ENCODE data around the gene CLEC6A. TPM values are rescaled to one million over a fixed set of nuclear protein-coding genes. Genes with fewer than 3 reads are reported as not detected.

Gene CLEC6A
- total and polyA plus RNA-seq, 9 donors, result 0.23 TPM; not detected in 8

DNA sequence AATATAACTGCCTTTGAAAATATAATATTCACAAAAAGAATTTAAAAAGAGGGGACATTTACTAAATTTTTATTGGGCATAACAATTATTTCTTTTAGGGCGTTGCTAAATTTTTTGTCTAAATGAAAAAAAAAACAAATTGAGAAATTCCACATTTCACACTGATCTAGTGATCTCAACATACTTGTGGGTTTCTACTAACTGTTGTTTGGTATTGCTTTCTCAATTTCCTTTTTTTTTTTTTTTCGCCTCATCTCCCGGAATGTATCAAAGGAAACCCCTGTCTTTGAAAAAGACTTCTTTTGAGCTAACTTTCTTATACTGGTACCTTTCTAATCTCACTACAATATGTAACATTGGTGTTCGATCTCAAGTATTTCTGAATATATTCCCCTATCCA lies 57.5 kb downstream of the CLEC6A start, which contains the start of gene CLEC4D:
CLEC4D (plus strand) TSS at position 248 of the 400 bp plus-strand sequence. CDS start 230 bp downstream, outside the sequence.
- no peaks in the 10 kb centered on the region for H3K4me1 ChIP-seq (ENCODE audit: insufficient read depth)
- H3K36me3 ChIP-seq, result no peaks in the 10 kb centered on the region
- TF ChIP-seq POLR2A (IDR thresholded peaks at IDR 0.05) (no peak), EP300 (IDR thresholded peaks at IDR 0.05) (no peak)
- TF ChIP-seq, protein P1, sequence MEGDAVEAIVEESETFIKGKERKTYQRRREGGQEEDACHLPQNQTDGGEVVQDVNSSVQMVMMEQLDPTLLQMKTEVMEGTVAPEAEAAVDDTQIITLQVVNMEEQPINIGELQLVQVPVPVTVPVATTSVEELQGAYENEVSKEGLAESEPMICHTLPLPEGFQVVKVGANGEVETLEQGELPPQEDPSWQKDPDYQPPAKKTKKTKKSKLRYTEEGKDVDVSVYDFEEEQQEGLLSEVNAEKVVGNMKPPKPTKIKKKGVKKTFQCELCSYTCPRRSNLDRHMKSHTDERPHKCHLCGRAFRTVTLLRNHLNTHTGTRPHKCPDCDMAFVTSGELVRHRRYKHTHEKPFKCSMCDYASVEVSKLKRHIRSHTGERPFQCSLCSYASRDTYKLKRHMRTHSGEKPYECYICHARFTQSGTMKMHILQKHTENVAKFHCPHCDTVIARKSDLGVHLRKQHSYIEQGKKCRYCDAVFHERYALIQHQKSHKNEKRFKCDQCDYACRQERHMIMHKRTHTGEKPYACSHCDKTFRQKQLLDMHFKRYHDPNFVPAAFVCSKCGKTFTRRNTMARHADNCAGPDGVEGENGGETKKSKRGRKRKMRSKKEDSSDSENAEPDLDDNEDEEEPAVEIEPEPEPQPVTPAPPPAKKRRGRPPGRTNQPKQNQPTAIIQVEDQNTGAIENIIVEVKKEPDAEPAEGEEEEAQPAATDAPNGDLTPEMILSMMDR (IDR thresholded peaks at IDR 0.05), result no peak
- H3K9me3 ChIP-seq, result no peaks in the 10 kb centered on the region
- no peak within 1 kb of the TSS for H3K4me3 ChIP-seq
- no peaks in the 10 kb centered on the region for H3K27me3 ChIP-seq
- WGBS, 3 donors, result 84 to 86% (median 86%) methylated on average over 4 of the region's 4 CpGs
- intact Hi-C loops (cut with DNase I), result no loop called here
- no peak for DNase-seq
- no peak within 1 kb of the TSS for H3K27ac ChIP-seq

DNA sequence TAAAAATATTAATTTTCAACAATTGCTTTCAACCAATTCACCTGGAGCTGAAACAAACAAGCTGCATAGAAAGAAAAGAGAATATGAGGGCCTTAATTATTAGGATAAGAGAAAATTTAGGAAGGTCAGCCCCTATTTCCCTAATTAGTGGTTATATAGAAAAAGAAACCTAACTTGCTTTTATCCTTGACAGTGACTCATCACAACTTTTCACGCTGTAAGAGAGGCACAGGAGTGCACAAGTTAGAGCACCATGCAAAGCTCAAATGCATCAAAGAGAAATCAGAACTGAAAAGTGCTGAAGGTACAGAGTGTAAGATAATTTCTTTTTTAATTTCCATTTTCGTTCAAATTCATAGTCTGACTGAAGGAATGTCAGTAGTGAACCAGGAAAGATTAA lies 62.2 kb downstream of the CLEC6A start:
- Histone ChIP-seq H3K4me1 (ENCODE audit: insufficient read depth) (no peaks in the 10 kb centered on the region), H3K4me3 (no peak overlapping the region), H3K9me3 (no peaks in the 10 kb centered on the region), H3K27ac (no peak overlapping the region), H3K36me3 (no peaks in the 10 kb centered on the region), H3K27me3 (no peaks in the 10 kb centered on the region)
- intact Hi-C loops (cut with DNase I), result no loop called here
- 66 to 78% (median 73%) methylated on average over 2 of the region's 2 CpGs for WGBS, 3 donors
- DNase-seq, result no peak
- TF ChIP-seq POLR2A (IDR thresholded peaks at IDR 0.05) (no peak), EP300 (IDR thresholded peaks at IDR 0.05) (no peak)
- TF ChIP-seq, protein P1 (IDR thresholded peaks at IDR 0.05), result no peak

GRCh38 chr12:8519171-8519570 lies 63.4 kb downstream of the CLEC6A start:
- WGBS, 3 donors, result 71 to 81% (median 76%) methylated on average over 4 of the region's 4 CpGs
- Histone ChIP-seq H3K4me3 (no peak overlapping the region), H3K27me3 (no peaks in the 10 kb centered on the region), H3K36me3 (no peaks in the 10 kb centered on the region), H3K9me3 (no peaks in the 10 kb centered on the region), H3K4me1 (ENCODE audit: insufficient read depth) (no peaks in the 10 kb centered on the region), H3K27ac (no peak overlapping the region)
- TF ChIP-seq EP300 (IDR thresholded peaks at IDR 0.05), result no peak
- TF ChIP-seq POLR2A (IDR thresholded peaks at IDR 0.05), result no peak
- TF ChIP-seq, protein P1 (IDR thresholded peaks at IDR 0.05), result no peak
- intact Hi-C loops (cut with DNase I), result no loop called here
- no peak for DNase-seq

DNA sequence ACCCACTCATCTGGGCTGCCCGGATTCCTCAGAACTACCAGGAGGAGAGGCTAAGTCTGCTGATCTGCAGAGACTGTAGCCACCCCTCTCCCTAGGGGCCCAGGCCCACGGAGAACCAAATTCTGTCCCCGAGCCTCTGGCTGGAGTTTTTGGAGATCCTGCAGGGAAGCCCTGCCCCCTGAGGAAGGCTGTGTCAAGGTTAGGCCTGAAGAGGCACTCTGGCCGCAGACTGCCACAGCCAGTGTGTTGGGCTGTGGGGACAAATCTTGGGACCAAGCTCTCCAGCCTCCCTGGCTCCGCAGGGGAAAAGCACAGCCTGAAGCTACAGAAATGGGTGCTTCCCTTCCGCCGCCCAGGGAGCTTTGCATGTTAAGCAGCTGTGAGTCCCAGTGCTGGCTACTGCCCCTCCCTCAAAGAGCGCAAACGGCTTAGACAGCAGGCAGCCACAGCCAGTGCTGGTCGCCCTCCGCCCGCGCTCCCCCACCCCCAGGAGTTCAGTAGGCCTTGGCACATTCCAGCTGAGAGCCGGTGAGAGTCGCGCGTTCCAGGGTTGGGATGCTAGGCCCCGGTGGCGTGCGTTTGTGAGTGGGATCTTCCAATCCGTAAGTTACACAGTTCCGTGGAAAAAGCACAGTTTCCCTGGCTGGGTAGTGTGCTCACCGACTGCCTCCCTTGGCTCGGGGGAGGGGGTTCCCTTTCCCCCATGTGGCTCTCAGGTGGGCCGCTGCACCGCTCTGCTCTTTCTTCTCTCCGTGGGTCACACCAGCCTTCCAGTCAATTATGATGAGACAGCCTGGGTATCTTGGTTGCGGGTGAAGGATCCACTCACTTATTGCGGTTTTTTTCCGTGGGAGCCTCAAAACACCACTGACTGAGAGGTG lies 71.7 kb downstream of the CLEC6A start:
- H3K27ac ChIP-seq, result no peak overlapping the region
- WGBS, 3 donors, result 61 to 67% (median 66%) methylated on average over 30 of the region's 30 CpGs
- no peaks in the 10 kb centered on the region for H3K27me3 ChIP-seq
- no peaks in the 10 kb centered on the region for H3K4me1 ChIP-seq (ENCODE audit: insufficient read depth)
- intact Hi-C loops (cut with DNase I), result no loop called here
- no peaks in the 10 kb centered on the region for H3K36me3 ChIP-seq
- H3K9me3 ChIP-seq, result no peaks in the 10 kb centered on the region
- TF ChIP-seq EP300 (IDR thresholded peaks at IDR 0.05) (no peak), POLR2A (IDR thresholded peaks at IDR 0.05) (no peak)
- TF ChIP-seq, protein P1 (IDR thresholded peaks at IDR 0.05), result no peak
- no peak for DNase-seq
- no peak overlapping the region for H3K4me3 ChIP-seq

Small RNAs within 50 kb of the gene (small RNA-seq; reads per million reads assigned to genes)
- gene RNU6-275P, result not detected

Other genes starting within 250 kb of the CLEC6A start
- under 1 TPM in 6 of 7 donors, not detected in 1; 0.12 to 0.37 (median 0.16) TPM for gene FAM90A1, start 228.3 kb upstream of the CLEC6A start, total RNA-seq
- under 1 TPM; 0.20 to 0.23 TPM for gene FAM90A1, start 228.3 kb upstream of the CLEC6A start, polyA plus RNA-seq
- under 1 TPM in 2 of 7 donors, not detected in 5; 0.15 to 0.35 TPM for gene CLEC4D, start 57.5 kb downstream of the CLEC6A start, total RNA-seq
- under 1 TPM in 1 of 2 donors, not detected in 1; 0.05 TPM for gene CLEC4D, start 57.5 kb downstream of the CLEC6A start, polyA plus RNA-seq
- 1 to 10 TPM in 3 of 7 donors, under 1 TPM in 3, not detected in 1; 0.35 to 2.8 (median 1.2) TPM for gene CLEC4E, start 84.9 kb downstream of the CLEC6A start, total RNA-seq
- gene CLEC4E, start 84.9 kb downstream of the CLEC6A start, polyA plus RNA-seq, result 1 to 10 TPM in 1 of 2 donors, under 1 TPM in 1; 0.40 to 1.1 TPM
- gene AICDA, start 156.9 kb downstream of the CLEC6A start, total RNA-seq, result not detected
- not detected for gene AICDA, start 156.9 kb downstream of the CLEC6A start, polyA plus RNA-seq
- 1 to 10 TPM in 2 of 7 donors, under 1 TPM in 3, not detected in 2; 0.35 to 7.5 (median 0.72) TPM for gene MFAP5, start 206.9 kb downstream of the CLEC6A start, total RNA-seq
- 100 to 1,000 TPM in 1 of 2 donors, under 1 TPM in 1; 0.46 to 106 TPM for gene MFAP5, start 206.9 kb downstream of the CLEC6A start, polyA plus RNA-seq
- 100 to 1,000 TPM in 1 of 7 donors, 10 to 100 TPM in 6; 32.3 to 118 (median 42.6) TPM for gene RIMKLB, start 242.0 kb downstream of the CLEC6A start, total RNA-seq
- gene RIMKLB, start 242.0 kb downstream of the CLEC6A start, polyA plus RNA-seq, result 10 to 100 TPM; 36.0 to 50.9 TPM